Breast epithelium (tissue), 3 donors: ENCODE data around the gene OSBPL10.

ENCODE experiments used
- CTCF ChIP-seq, 3 donors: fragments of 450-650 bp; IDR thresholded peaks; one replicate each; pipeline ENCODE4 v1.5.1; 2016 to 2017; ENCODE audit warnings: antibody characterized with exemption in 3 of 3, mild to moderate bottlenecking in 3 of 3, moderate library complexity in 3 of 3
- POLR2A ChIP-seq: fragments of 450-650 bp; IDR thresholded peaks from one replicate; pipeline ENCODE4 v1.6.1; 2016; ENCODE audit warnings: antibody characterized with exemption, mild to moderate bottlenecking, moderate library complexity

- no peak for TF ChIP-seq POLR2A
- TF ChIP-seq CTCF (IDR thresholded peaks at IDR 0.05) = no peak
Observed at GRCh38 chr3:31744913-31745312, 236.1 kb downstream of the OSBPL10 start.
